ENCODE results near the gene STK11. TPM values are rescaled to one million over a fixed set of nuclear protein-coding genes. Genes with fewer than 3 reads are reported as not detected.

Gene STK11
- total RNA-seq, 3 donors from 2014 or later = 69.6 to 86.6 (median 76.3) TPM

GRCh38 chr19:1171755-1172352 lies 33.7 kb upstream of the STK11 start:
- ATAC-seq (no peak), DNase-seq (peak in 1 of 3 donors; percentile 49)
- H3K9me3 ChIP-seq = no peaks in the 10 kb centered on the region
- no peaks in the 10 kb centered on the region for H3K36me3 ChIP-seq (ENCODE audit: low read depth)
- H3K4me3 ChIP-seq = no peak overlapping the region
- peaks cover 13% of the 10 kb centered on the region for H3K4me1 ChIP-seq (ENCODE audit: low read depth)
- intact Hi-C loops (cut with DNase I, micrococcal nuclease) = loop anchor here in 1 of 2 donors (10.0 kb wide), 1 partner anchor 47 kb away; no protein-coding TSS in a partner anchor
- TF ChIP-seq, protein P1, sequence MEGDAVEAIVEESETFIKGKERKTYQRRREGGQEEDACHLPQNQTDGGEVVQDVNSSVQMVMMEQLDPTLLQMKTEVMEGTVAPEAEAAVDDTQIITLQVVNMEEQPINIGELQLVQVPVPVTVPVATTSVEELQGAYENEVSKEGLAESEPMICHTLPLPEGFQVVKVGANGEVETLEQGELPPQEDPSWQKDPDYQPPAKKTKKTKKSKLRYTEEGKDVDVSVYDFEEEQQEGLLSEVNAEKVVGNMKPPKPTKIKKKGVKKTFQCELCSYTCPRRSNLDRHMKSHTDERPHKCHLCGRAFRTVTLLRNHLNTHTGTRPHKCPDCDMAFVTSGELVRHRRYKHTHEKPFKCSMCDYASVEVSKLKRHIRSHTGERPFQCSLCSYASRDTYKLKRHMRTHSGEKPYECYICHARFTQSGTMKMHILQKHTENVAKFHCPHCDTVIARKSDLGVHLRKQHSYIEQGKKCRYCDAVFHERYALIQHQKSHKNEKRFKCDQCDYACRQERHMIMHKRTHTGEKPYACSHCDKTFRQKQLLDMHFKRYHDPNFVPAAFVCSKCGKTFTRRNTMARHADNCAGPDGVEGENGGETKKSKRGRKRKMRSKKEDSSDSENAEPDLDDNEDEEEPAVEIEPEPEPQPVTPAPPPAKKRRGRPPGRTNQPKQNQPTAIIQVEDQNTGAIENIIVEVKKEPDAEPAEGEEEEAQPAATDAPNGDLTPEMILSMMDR (IDR thresholded peaks at IDR 0.05) = no peak

DNA sequence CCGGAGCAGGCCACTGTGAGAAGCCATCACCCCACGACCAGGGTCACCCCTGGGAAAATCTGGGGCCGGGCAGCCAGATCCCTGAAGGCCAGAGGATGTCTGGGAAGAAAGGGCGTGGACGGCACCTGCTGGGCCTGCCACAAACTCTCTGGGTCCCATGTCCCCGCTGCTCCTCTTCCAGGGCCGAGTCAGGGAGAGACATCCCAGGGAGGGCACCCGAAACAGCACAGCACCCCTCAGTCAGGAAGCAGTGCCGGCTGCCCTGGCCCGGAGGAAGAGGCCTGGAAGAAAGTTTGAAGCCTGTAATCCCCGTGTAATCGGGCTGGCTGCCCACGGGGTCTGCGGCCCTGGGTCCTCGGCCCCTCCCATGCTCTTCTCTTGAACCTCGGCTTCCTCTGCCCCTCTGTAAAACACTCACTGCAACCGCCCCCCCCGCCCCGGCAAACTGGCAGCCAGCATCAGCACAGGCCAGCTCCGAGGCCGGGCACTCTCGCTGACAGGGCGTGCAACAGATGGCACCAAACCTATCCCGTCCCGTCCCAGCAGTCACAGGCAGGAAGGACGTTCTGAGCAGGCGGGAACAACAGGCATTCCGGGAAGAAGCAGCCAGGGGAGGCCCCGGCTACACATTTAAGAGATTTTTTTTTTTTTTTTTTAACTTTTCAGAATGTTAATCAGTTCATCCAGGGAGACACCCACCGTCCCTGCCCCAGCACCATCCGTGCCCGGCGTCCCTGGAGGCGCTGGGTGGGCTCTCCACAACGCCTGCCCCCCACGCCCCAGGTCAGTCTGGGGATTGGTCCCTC lies 33.0 kb upstream of the STK11 start:
- TF ChIP-seq, protein P1 (IDR thresholded peaks at IDR 0.05) = no peak
- ATAC-seq (peak; percentile 74), DNase-seq (peak; percentile 66 to 86 (median 70))
- no peaks in the 10 kb centered on the region for H3K36me3 ChIP-seq (ENCODE audit: low read depth)
- intact Hi-C loops (cut with DNase I, micrococcal nuclease) = loop anchor here in 1 of 2 donors (10.0 kb wide), 1 partner anchor 48 kb away; no protein-coding TSS in a partner anchor
- peak overlapping the region; percentile 75 for H3K4me3 ChIP-seq
- peaks cover 13% of the 10 kb centered on the region for H3K4me1 ChIP-seq (ENCODE audit: low read depth)
- no peaks in the 10 kb centered on the region for H3K9me3 ChIP-seq

DNA sequence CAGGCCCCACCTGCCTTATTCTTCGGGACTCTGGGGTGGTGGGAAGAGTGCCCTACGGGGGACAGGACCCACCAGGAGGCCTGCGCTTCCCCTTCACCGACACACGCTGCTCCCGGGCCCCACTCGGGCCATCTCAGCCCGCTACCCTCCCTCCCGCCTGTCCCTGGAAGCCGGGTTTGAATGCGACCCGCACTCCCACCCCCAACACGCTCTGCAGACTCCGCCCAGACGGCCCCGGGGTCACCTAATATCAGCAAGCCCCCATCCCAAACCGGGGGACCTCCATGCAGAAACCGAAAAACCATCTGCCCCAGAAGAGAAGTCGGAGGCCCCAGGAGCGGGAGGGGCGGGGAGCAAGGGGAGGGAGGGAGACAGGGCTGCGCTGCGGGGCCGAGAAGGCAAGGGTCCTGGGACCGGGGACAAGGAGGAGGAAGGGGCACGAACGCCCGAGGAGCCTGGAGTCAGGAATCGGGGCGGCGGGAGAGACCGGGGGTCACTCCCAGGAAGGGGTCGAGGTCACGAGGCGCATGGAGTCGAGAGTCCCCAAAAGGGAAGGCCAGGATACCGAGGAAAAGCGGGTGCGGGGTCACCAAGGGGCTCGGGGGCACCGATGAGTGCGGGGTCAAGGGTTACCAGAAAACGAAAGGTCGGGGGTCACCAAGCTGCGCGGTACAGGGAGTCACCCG lies 32.3 kb upstream of the STK11 start:
- Histone ChIP-seq H3K36me3 (ENCODE audit: low read depth) (no peaks in the 10 kb centered on the region), H3K4me3 (peak overlapping the region; percentile 75), H3K9me3 (no peaks in the 10 kb centered on the region), H3K4me1 (ENCODE audit: low read depth) (peaks cover 13% of the 10 kb centered on the region)
- ATAC-seq (peak; percentile 54), DNase-seq (peak; percentile 54 to 76 (median 67))
- intact Hi-C loops (cut with DNase I, micrococcal nuclease) = loop anchor here in 1 of 2 donors (10.0 kb wide), 1 partner anchor 49 kb away; no protein-coding TSS in a partner anchor
- TF ChIP-seq, protein P1 (IDR thresholded peaks at IDR 0.05) = no peak

GRCh38 chr19:1173845-1174809 lies 31.5 kb upstream of the STK11 start, which contains the start of gene SBNO2:
SBNO2 (minus strand) TSS chr19:1174268; CDS start chr19:1154276, 19,992 bp downstream.
- TF ChIP-seq, protein P1 (IDR thresholded peaks at IDR 0.05) = no peak
- Histone ChIP-seq H3K4me1 (ENCODE audit: low read depth) (peaks cover 13% of the 10 kb centered on the region), H3K9me3 (no peaks in the 10 kb centered on the region), H3K4me3 (peak within 1 kb of the TSS; percentile 75), H3K36me3 (ENCODE audit: low read depth) (no peaks in the 10 kb centered on the region)
- ATAC-seq = peak; percentile 90
- intact Hi-C loops (cut with DNase I, micrococcal nuclease) = loop anchor here in 1 of 2 donors (10.0 kb wide), 1 partner anchor 49 kb away; no protein-coding TSS in a partner anchor
- peak; percentile 93 to 96 (median 95) for DNase-seq

Data from mucosa of descending colon (tissue), 3 donors.